WERI-Rb-1 (cell line): ENCODE results near the gene PCED1B.
"Not testable (repeated sequence)": the region's sequence is repeated elsewhere in the genome, so short reads cannot be mapped to it uniquely, and the experiment has no call there.

Source experiments
- DNase-seq: peaks from one replicate; pipeline ENCODE4 v3.0.0-alpha.2; 2020
- H3K27ac ChIP-seq: fragments of 250-450 bp; sonication (Bioruptor Pico); 2 replicates; pipeline ENCODE4 v1.5.1; 2020; ENCODE audit warnings: mild to moderate bottlenecking, moderate library complexity
- H3K27me3 ChIP-seq: fragments of 250-450 bp; sonication (Bioruptor Pico); 2 replicates; pipeline ENCODE4 v1.5.1; 2021; ENCODE audit warnings: mild to moderate bottlenecking, low read depth, moderate library complexity; ENCODE audit not compliant: insufficient read depth, severe bottlenecking
- H3K36me3 ChIP-seq: fragments of 250-450 bp; sonication (Bioruptor Pico); 2 replicates; pipeline ENCODE4 v1.5.1; 2020; ENCODE audit warnings: mild to moderate bottlenecking, moderate library complexity
- H3K4me3 ChIP-seq: 2 replicates; pipeline ENCODE4 v1.5.1; 2011; ENCODE audit warnings: low read depth, mild to moderate bottlenecking, control low read depth, low read length
- H3K9me3 ChIP-seq: fragments of 250-450 bp; sonication (Bioruptor Pico); 2 replicates; pipeline ENCODE4 v1.5.1; 2021; ENCODE audit warnings: mild to moderate bottlenecking, moderate library complexity; ENCODE audit not compliant: severe bottlenecking
- TF ChIP-seq, protein P1 (sequence below): IDR thresholded peaks from 2 replicates; pipeline ENCODE4 v1.5.1; 2011; ENCODE audit warnings: low read depth, mild to moderate bottlenecking, control low read depth, inconsistent platforms, low read length

PCED1B gene

DNA sequence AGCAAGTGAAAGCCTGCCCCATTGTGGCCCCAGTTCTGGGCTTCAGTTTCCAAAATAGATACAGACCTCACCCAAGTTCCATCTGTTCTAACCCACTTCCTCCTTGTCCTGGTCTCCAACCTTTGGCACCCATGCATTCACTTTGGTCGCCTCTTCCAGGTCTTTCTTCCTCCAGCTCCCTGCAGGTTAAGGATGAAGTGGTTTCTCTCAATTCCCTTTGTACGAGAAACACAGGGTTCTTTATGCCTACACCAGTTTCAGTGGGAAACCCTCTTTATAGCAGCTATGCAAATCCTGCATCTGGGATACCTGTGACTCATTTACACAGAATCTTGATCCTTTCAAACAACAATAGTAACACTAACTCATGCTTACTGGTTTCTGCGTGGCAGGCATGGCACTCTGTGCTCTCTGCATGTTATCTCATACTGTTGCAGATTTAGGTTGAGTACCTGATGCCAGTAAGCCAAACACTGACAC is 110.9 kb downstream of the PCED1B start:
- DNase-seq: no peak
- Histone ChIP-seq H3K27me3 (peaks cover 25% of the 10 kb centered on the region), H3K4me3 (no peak overlapping the region), H3K36me3 (no peaks in the 10 kb centered on the region), H3K27ac (no peak overlapping the region), H3K9me3 (no peaks in the 10 kb centered on the region)
- TF ChIP-seq, protein P1, sequence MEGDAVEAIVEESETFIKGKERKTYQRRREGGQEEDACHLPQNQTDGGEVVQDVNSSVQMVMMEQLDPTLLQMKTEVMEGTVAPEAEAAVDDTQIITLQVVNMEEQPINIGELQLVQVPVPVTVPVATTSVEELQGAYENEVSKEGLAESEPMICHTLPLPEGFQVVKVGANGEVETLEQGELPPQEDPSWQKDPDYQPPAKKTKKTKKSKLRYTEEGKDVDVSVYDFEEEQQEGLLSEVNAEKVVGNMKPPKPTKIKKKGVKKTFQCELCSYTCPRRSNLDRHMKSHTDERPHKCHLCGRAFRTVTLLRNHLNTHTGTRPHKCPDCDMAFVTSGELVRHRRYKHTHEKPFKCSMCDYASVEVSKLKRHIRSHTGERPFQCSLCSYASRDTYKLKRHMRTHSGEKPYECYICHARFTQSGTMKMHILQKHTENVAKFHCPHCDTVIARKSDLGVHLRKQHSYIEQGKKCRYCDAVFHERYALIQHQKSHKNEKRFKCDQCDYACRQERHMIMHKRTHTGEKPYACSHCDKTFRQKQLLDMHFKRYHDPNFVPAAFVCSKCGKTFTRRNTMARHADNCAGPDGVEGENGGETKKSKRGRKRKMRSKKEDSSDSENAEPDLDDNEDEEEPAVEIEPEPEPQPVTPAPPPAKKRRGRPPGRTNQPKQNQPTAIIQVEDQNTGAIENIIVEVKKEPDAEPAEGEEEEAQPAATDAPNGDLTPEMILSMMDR: no peak

DNA sequence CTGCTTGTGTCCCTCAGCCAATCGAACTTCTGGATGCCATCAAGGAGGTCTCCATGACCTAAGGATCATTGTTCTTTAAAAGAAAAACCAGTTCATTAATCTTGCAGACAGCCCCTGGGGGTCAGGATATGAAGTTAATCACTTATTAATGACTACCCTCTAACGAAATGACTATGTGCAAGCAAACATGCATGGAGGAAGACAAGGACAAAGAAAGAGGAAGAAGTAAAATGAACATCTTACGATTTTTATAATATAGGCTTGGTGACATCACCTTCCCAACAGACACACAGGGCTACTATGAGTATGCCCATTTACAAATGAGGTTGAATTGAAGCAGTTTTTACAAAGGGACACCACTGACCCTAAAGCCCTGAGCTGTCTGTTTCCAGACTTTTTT is 111.5 kb downstream of the PCED1B start:
- DNase-seq: no peak
- H3K9me3 ChIP-seq: no peaks in the 10 kb centered on the region
- no peaks in the 10 kb centered on the region for H3K36me3 ChIP-seq
- TF ChIP-seq, protein P1: no peak
- H3K4me3 ChIP-seq: no peak overlapping the region
- H3K27me3 ChIP-seq: peaks cover 25% of the 10 kb centered on the region
- no peak overlapping the region for H3K27ac ChIP-seq

DNA sequence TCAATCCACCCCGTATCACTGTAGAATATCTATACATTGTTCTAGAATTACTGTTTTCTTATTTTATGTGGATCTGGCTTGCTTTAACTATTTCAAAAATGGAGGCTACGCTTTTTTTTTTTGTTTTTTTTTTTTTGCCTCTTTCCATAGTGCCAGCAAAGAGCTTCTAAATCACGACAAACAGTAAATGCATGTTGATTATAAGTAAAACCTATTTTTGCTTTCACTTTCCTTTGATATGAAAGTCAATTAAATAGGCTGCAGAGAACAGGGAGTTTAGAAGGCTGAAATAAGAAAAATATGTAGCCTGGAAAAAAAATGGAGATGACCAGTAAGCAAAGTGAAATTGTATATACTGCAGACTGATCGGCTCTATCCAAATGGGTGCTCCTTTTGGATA is 112.6 kb downstream of the PCED1B start:
- no peak for DNase-seq
- H3K27me3 ChIP-seq: peaks cover 22% of the 10 kb centered on the region
- no peaks in the 10 kb centered on the region for H3K9me3 ChIP-seq
- H3K27ac ChIP-seq: no peak overlapping the region
- H3K4me3 ChIP-seq: no peak overlapping the region
- H3K36me3 ChIP-seq: no peaks in the 10 kb centered on the region
- TF ChIP-seq, protein P1: no peak

DNA sequence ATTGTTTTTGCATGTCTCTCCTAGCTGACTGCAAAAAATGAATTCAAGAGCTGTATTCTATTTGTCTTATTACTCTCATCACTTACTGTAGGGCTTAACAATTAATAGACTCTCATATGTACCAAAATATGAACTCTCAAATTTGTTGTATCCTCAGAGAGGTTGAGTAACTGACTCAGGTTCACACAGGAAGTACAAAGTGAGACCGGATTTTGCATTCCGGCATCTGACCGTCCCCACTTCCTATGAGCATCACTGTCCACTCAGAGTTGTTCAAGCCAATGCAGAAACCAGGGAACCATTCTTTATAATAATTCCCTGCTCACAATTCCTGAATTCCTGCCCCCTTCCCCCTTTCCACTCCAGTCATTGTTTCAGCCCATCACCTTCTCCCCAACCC is 113.6 kb downstream of the PCED1B start:
- no peak overlapping the region for H3K4me3 ChIP-seq
- no peak overlapping the region for H3K27ac ChIP-seq
- TF ChIP-seq, protein P1: no peak
- no peaks in the 10 kb centered on the region for H3K9me3 ChIP-seq
- DNase-seq: no peak
- peaks cover 21% of the 10 kb centered on the region for H3K27me3 ChIP-seq
- no peaks in the 10 kb centered on the region for H3K36me3 ChIP-seq

DNA sequence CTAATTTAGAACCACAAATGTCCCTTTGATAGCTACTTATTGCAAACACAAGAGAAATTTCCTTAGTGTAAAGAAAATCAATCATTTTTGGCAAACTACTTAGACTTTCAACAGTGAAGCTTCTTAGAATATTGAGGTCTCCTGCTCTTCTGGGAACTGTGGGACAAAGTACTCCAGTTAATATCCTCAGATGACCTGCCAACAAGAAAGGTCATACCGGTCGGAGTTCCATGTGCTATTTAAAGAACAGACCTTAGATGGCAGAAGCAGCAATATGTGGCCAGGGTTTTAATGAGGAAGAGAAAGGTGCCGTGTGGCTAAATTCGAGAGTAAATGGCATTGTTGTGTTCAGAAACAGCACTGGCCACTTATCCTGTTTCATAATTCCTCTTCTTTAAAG is 115.1 kb downstream of the PCED1B start:
- Histone ChIP-seq H3K4me3 (no peak overlapping the region), H3K36me3 (no peaks in the 10 kb centered on the region), H3K27ac (no peak overlapping the region), H3K27me3 (peaks cover 12% of the 10 kb centered on the region), H3K9me3 (no peaks in the 10 kb centered on the region)
- no peak for DNase-seq
- TF ChIP-seq, protein P1: no peak

DNA sequence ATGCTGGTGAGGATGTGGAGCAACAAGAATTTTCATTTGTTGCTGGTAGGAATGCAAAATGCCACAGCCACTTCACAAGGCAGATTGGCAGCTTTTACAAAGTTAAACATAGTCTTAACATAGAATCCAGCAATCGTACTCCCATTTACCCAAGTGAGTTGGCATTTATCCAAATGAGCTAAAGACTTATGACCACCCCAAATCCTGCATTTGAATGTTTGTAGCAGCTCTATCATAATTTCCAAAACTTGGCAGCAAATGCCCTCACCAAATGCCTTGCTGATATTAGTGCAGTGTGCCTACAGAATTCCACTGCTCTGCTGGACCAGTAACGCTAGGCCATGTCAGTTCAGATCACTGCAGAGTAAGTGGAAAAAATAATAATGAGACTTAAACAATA is 121.0 kb downstream of the PCED1B start:
- H3K27ac ChIP-seq: no peak overlapping the region
- no peaks in the 10 kb centered on the region for H3K36me3 ChIP-seq
- H3K9me3 ChIP-seq: no peaks in the 10 kb centered on the region
- DNase-seq: no peak
- no peak overlapping the region for H3K4me3 ChIP-seq
- H3K27me3 ChIP-seq: peaks cover 2% of the 10 kb centered on the region
- TF ChIP-seq, protein P1: no peak

DNA sequence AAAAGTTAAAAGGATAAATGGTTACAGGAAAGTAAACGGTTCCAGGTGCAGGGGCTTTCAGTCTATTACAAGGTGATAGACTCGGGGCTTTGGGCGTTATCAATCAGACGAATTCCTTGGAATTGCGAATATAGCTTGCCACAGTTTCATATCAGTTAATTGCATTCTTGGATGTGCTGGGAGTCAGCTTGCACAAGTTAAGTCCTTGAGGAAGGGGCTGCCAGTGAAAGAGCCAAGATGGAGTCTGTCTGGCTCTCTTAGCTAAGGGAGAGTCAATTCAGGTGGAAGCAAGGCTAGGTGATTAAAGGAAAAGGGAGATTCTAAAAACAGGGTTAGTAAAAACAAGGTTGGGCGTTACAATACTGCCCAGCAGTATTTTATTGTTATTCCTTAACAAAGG is 121.8 kb downstream of the PCED1B start:
- H3K9me3 ChIP-seq, H3K4me3 ChIP-seq, H3K27me3 ChIP-seq, H3K36me3 ChIP-seq, H3K27ac ChIP-seq, DNase-seq: not testable (repeated sequence)
